Naive thymus-derived CD4-positive, alpha-beta T cell (primary cell): Measurements from ENCODE around the gene SPNS2. TPM values are rescaled to one million over a fixed set of nuclear protein-coding genes. Genes with fewer than 3 reads are reported as not detected.

Source experiments
- ATAC-seq: fragments of 150-1000 bp; cut with Tn5 transposase; 2 replicates; pipeline ENCODE4 v1.10.0; 2021; ENCODE audit warnings: mild to moderate bottlenecking, moderate library complexity
- CTCF ChIA-PET: fragments of 350-600 bp; sonication (Branson Sonifier 250); formaldehyde crosslinking; loops from one replicate; lab custom pipeline; 2021; ENCODE audit warnings: antibody characterized with exemption; lab: Charles Lee
- POLR2A ChIA-PET: fragments of 350-600 bp; sonication (Branson Sonifier 250); formaldehyde crosslinking; loops from one replicate; lab custom pipeline; 2021; ENCODE audit warnings: antibody characterized with exemption, inconsistent platforms; lab: Charles Lee
- DNase-seq, 9 donors: peaks; one replicate each; pipeline versions ENCODE4 v3.0.0 to v3.0.0-alpha.2; 2020 to 2022; ENCODE audit warnings: mixed read lengths in 1 of 9
- H3K27ac ChIP-seq: one replicate; pipeline ENCODE4 v1.7.0; 2013; ENCODE audit warnings: mild to moderate bottlenecking, low read depth, low read length, moderate library complexity
- H3K27me3 ChIP-seq, 2 donors: one replicate each; pipeline ENCODE4 v1.7.0; 2013; ENCODE audit warnings: low read length in 2 of 2, mild to moderate bottlenecking in 2 of 2, moderate library complexity in 2 of 2; ENCODE audit not compliant: control insufficient read depth in 2 of 2, insufficient read depth in 2 of 2
- H3K36me3 ChIP-seq, 3 experiments: 1 replicate in 2 of 3; 2 replicates in 1 of 3; pipeline ENCODE4 v1.7.0; 2013; ENCODE audit warnings: low read length in 3 of 3, mild to moderate bottlenecking in 3 of 3, moderate library complexity in 1 of 3; ENCODE audit not compliant: insufficient read depth in 3 of 3, control insufficient read depth in 2 of 3
- H3K4me1 ChIP-seq, 2 donors: one replicate each; pipeline ENCODE4 v1.7.0; 2013; ENCODE audit warnings: low read length in 2 of 2, mild to moderate bottlenecking in 2 of 2, moderate library complexity in 1 of 2; ENCODE audit not compliant: control insufficient read depth in 2 of 2, insufficient read depth in 2 of 2
- H3K4me3 ChIP-seq: 2 replicates; pipeline ENCODE4 v1.7.0; 2013; ENCODE audit warnings: mild to moderate bottlenecking, low read length
- H3K9me3 ChIP-seq, 3 experiments: 1 replicate in 2 of 3; 2 replicates in 1 of 3; pipeline ENCODE4 v1.7.0; 2013; ENCODE audit warnings: low read length in 3 of 3; ENCODE audit not compliant: control insufficient read depth in 2 of 3
- H3K27ac Mint-ChIP-seq, 9 donors: one replicate each; pipeline ENCODE4 v1.8.0; 2020 to 2022; ENCODE audit warnings: mixed read lengths in 9 of 9, mild to moderate bottlenecking in 8 of 9, moderate library complexity in 5 of 9, inconsistent platforms in 2 of 9
- H3K27me3 Mint-ChIP-seq, 5 donors: one replicate each; pipeline ENCODE4 v1.8.0; 2021 to 2022; ENCODE audit warnings: mixed read lengths in 5 of 5, mild to moderate bottlenecking in 1 of 5
- H3K36me3 Mint-ChIP-seq, 5 donors: one replicate each; pipeline ENCODE4 v1.8.0; 2020 to 2022; ENCODE audit warnings: mixed read lengths in 5 of 5, mild to moderate bottlenecking in 3 of 5, inconsistent platforms in 1 of 5
- H3K4me1 Mint-ChIP-seq, 7 donors: one replicate each; pipeline ENCODE4 v1.8.0; 2020 to 2022; ENCODE audit warnings: mixed read lengths in 7 of 7, mild to moderate bottlenecking in 3 of 7, inconsistent platforms in 1 of 7
- H3K4me3 Mint-ChIP-seq, 10 donors: one replicate each; pipeline ENCODE4 v1.8.0; 2020 to 2022; ENCODE audit warnings: mild to moderate bottlenecking in 10 of 10, mixed read lengths in 10 of 10, moderate library complexity in 6 of 10, inconsistent platforms in 2 of 10
- H3K9me3 Mint-ChIP-seq, 11 donors: one replicate each; pipeline ENCODE4 v1.8.0; 2020 to 2022; ENCODE audit warnings: mixed read lengths in 11 of 11, mild to moderate bottlenecking in 4 of 11, inconsistent platforms in 1 of 11, moderate library complexity in 1 of 11
- intact Hi-C, 2 donors: fragments of 100-400 bp; cut with micrococcal nuclease; formaldehyde crosslinking; loops; one replicate each; pipeline ENCODE4 v1.15.1; 2023
- polyA plus RNA-seq, 2 donors: library from polyadenylated mRNA; unstranded; fragments of 300-500 nt; fragmentation: Illumina TruSeq; gene quantifications; one replicate each; pipeline ENCODE4 v1.2.3, GENCODE V29; 2021
- total RNA-seq, 6 experiments: library from RNA in 5 of 6; stranded (reverse) in 5 of 6; gene quantifications; 1 replicate in 5 of 6; 2 replicates in 1 of 6; pipeline ENCODE4 v1.2.3 and lab custom pipeline; 2021 to 2026

The SPNS2 gene
- total and polyA plus RNA-seq, 7 experiments from 2014 or later, result 0.19 to 0.56 (median 0.50) TPM; not detected in 3

GRCh38 chr17:4535667-4536258, 37.1 kb downstream of the SPNS2 start:
- POLR2A ChIA-PET, result interaction anchor here (1.1 kb wide), 1 partner anchor 14 kb away, joined by 4 read pairs; no protein-coding TSS in a partner anchor
- H3K36me3 Mint-ChIP-seq, result peaks cover 0 to 4% (median 2%) of the 10 kb centered on the region in 5 donors
- peaks cover 0 to 16% (median 3%) of the 10 kb centered on the region in 7 donors for H3K4me1 Mint-ChIP-seq
- H3K27me3 Mint-ChIP-seq, result peaks cover 0 to 10% (median 5%) of the 10 kb centered on the region in 5 donors
- H3K36me3 ChIP-seq, result peaks cover 0 to 29% (median 0%) of the 10 kb centered on the region in 3 experiments
- H3K4me3 Mint-ChIP-seq, result no peak overlapping the region
- H3K27ac ChIP-seq, result no peak overlapping the region
- CTCF ChIA-PET, result no interaction called here
- DNase-seq (no peak), ATAC-seq (no peak)
- no peaks in the 10 kb centered on the region for H3K4me1 ChIP-seq
- H3K9me3 Mint-ChIP-seq, result no peaks in the 10 kb centered on the region
- H3K27ac Mint-ChIP-seq, result peak overlapping the region in 1 of 9 donors; percentile 60
- no peaks in the 10 kb centered on the region for H3K27me3 ChIP-seq
- H3K9me3 ChIP-seq, result no peaks in the 10 kb centered on the region
- intact Hi-C loops, result no loop called here
- no peak overlapping the region for H3K4me3 ChIP-seq

DNA sequence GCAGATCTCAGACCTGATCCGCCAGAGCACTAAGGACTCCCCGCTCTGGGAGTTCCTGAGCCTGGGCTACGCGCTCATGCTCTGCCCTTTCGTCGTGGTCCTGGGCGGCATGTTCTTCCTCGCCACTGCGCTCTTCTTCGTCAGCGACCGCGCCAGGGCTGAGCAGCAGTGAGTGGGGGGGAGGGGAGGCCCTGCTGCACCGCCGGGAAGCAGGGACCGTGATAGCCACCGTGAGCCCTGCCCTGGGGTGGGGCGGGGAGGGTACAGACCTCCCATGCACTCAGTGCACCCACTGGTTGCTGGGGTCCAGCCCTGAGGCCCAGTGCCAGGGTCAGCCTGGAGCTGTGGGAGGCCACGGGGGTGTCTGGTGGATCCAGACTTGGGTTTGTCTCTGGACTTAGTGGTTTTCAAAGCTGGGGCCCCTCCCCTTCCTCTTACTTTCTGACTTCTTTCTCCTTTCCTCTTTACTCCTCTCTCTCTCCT, 37.6 kb downstream of the SPNS2 start:
- ChIA-PET CTCF (interaction anchor here (1.1 kb wide), 1 partner anchor 115 kb away, joined by 3 read pairs; no protein-coding TSS in a partner anchor), POLR2A (interaction anchor here (1.1 kb wide), 1 partner anchor 13 kb away, joined by 4 read pairs; no protein-coding TSS in a partner anchor)
- H3K9me3 ChIP-seq, result no peaks in the 10 kb centered on the region
- H3K27me3 ChIP-seq, result no peaks in the 10 kb centered on the region
- ATAC-seq (no peak), DNase-seq (no peak)
- H3K4me1 ChIP-seq, result no peaks in the 10 kb centered on the region
- Mint-ChIP-seq H3K27me3 (peaks cover 0 to 10% (median 5%) of the 10 kb centered on the region in 5 donors), H3K36me3 (peaks cover 0 to 4% (median 2%) of the 10 kb centered on the region in 5 donors), H3K27ac (no peak overlapping the region), H3K4me3 (no peak overlapping the region), H3K4me1 (peaks cover 0 to 16% (median 3%) of the 10 kb centered on the region in 7 donors), H3K9me3 (no peaks in the 10 kb centered on the region)
- H3K36me3 ChIP-seq, result peaks cover 0 to 35% (median 1%) of the 10 kb centered on the region in 3 experiments
- intact Hi-C loops, result no loop called here
- H3K4me3 ChIP-seq, result no peak overlapping the region
- no peak overlapping the region for H3K27ac ChIP-seq

DNA sequence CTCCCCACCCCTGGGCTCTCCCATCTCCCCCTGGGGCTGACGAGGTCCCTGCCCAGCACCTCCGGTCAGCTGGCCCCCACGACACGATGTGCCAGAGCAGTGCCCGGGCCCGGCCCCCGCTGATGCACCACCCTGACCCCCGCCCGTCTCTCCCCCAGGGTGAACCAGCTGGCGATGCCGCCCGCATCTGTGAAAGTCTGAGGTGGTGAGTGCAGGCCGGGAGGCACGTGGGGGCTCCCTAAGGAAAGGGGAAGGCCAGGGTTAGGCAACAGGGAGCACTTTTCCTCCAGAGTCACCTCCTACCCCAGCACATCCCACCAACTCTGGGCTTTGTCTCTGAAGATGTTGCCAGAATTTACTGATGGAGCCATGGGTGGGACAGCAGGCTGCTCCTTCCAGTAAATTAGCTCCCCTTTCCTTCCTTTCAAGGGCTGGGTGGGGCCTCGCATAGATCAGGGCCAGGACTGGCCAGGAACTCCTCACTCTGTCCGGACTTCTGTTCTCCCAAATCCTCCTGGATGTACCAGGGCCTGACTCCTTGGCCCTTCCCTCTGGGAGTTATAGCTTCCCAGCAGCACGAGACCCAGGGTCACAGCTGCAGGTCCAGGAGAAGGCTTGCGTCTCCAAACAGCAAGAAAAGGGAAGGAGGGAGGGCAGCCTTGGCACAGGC, 38.2 kb downstream of the SPNS2 start:
- peak overlapping the region in 1 of 9 donors; percentile 33 for H3K27ac Mint-ChIP-seq
- intact Hi-C loops, result no loop called here
- POLR2A ChIA-PET, result interaction anchor here (1.1 kb wide), 1 partner anchor 13 kb away, joined by 4 read pairs; no protein-coding TSS in a partner anchor
- Histone ChIP-seq H3K36me3 (peaks cover 0 to 40% (median 7%) of the 10 kb centered on the region in 3 experiments), H3K9me3 (no peaks in the 10 kb centered on the region), H3K4me3 (no peak overlapping the region), H3K4me1 (no peaks in the 10 kb centered on the region), H3K27me3 (no peaks in the 10 kb centered on the region), H3K27ac (no peak overlapping the region)
- CTCF ChIA-PET, result interaction anchor here (1.1 kb wide), 1 partner anchor 116 kb away, joined by 3 read pairs; no protein-coding TSS in a partner anchor
- no peaks in the 10 kb centered on the region for H3K9me3 Mint-ChIP-seq
- H3K4me3 Mint-ChIP-seq, result no peak overlapping the region
- ATAC-seq (no peak), DNase-seq (no peak)
- H3K27me3 Mint-ChIP-seq, result peaks cover 0 to 8% (median 4%) of the 10 kb centered on the region in 5 donors
- H3K36me3 Mint-ChIP-seq, result peaks cover 0 to 4% (median 2%) of the 10 kb centered on the region in 5 donors
- H3K4me1 Mint-ChIP-seq, result peaks cover 0 to 16% (median 3%) of the 10 kb centered on the region in 7 donors

DNA sequence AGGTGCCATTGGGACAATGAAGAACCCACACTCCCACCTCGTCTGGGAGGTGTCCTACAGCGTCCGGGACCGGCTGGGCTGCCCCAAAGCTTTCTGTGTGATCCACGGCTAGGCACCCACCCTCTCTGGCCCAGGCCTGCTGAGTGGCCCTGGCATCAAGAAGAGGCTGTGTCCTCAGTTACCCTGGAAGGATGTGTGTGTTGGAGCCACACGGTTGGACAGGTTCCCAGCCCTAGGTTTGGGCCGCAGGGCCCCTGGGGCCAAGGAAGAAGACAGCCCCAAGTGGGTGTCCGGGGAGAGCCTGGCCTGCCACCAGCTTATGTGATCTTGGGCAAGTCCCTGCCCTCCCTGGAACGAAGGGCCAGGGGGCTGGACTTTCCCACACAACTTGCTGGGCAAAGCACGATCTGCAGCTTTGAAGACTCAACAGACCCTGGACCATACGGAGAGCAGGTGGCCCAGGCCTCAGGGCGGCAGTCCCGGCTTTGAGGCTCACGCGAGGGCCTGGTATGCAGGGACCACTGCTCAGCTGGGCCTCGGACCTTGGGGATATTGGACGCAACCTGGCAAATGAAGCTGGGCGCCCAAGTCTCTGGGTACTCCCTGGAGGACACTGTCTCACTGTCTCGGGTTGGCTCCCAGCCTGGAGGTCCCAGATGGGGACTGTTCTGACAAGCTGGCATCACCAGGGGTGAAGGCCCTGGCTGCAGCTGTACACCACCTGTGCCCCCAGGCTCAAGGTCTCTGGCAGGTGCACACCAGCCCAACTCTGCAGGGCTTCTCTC, 39.0 kb downstream of the SPNS2 start:
- Histone ChIP-seq H3K27ac (no peak overlapping the region), H3K9me3 (no peaks in the 10 kb centered on the region), H3K27me3 (no peaks in the 10 kb centered on the region), H3K4me1 (no peaks in the 10 kb centered on the region), H3K36me3 (peaks cover 0 to 48% (median 13%) of the 10 kb centered on the region in 3 experiments), H3K4me3 (no peak overlapping the region)
- POLR2A ChIA-PET, result interaction anchor here (0.6 kb wide), 1 partner anchor 72 kb away, joined by 3 read pairs; no protein-coding TSS in a partner anchor
- H3K27me3 Mint-ChIP-seq, result peaks cover 0 to 4% (median 0%) of the 10 kb centered on the region in 5 donors
- H3K4me3 Mint-ChIP-seq, result no peak overlapping the region
- no peak overlapping the region for H3K27ac Mint-ChIP-seq
- no peaks in the 10 kb centered on the region for H3K9me3 Mint-ChIP-seq
- H3K36me3 Mint-ChIP-seq, result peaks cover 0 to 4% (median 2%) of the 10 kb centered on the region in 5 donors
- intact Hi-C loops, result no loop called here
- peak; percentile 25 for ATAC-seq
- CTCF ChIA-PET, result interaction anchor here (0.6 to 1.2 kb wide), 3 partner anchors 30 to 1045 kb away, joined by 3 to 4 read pairs (median 3); no protein-coding TSS in a partner anchor
- peaks cover 0 to 16% (median 3%) of the 10 kb centered on the region in 7 donors for H3K4me1 Mint-ChIP-seq
- no peak for DNase-seq

- H3K27ac ChIP-seq, result no peak overlapping the region
- CTCF ChIA-PET, result interaction anchor here (1.2 kb wide), 1 partner anchor 29 kb away, joined by 3 read pairs; no protein-coding TSS in a partner anchor
- H3K36me3 Mint-ChIP-seq, result peaks cover 0 to 4% (median 2%) of the 10 kb centered on the region in 5 donors
- no peak for DNase-seq
- H3K4me1 ChIP-seq, result no peaks in the 10 kb centered on the region
- no peak overlapping the region for H3K27ac Mint-ChIP-seq
- no peaks in the 10 kb centered on the region for H3K9me3 ChIP-seq
- peaks cover 0 to 1% (median 0%) of the 10 kb centered on the region in 5 donors for H3K27me3 Mint-ChIP-seq
- no peaks in the 10 kb centered on the region for H3K27me3 ChIP-seq
- intact Hi-C loops, result no loop called here
- no peak overlapping the region for H3K4me3 ChIP-seq
- H3K4me1 Mint-ChIP-seq, result peaks cover 0 to 14% (median 1%) of the 10 kb centered on the region in 7 donors
- POLR2A ChIA-PET, result interaction anchor here (0.6 kb wide), 1 partner anchor 71 kb away, joined by 3 read pairs; no protein-coding TSS in a partner anchor
- no peak overlapping the region for H3K4me3 Mint-ChIP-seq
- H3K9me3 Mint-ChIP-seq, result no peaks in the 10 kb centered on the region
- no peak for ATAC-seq
- peaks cover 0 to 56% (median 13%) of the 10 kb centered on the region in 3 experiments for H3K36me3 ChIP-seq
Measured at GRCh38 chr17:4538236-4539002, 39.7 kb downstream of the SPNS2 start.
